SK-N-MC (cell line): ENCODE measurements around the gene SH2D1B.

Experiments used
- EZH2 ChIP-seq: fragments of 200-600 bp; sonication (generic); IDR thresholded peaks from one replicate; pipeline ENCODE4 v1.6.1; 2017; ENCODE audit warnings: antibody characterized with exemption
- FOXP2 ChIP-seq: optimal IDR thresholded peaks from 2 replicates; pipeline ENCODE3; 2011; ENCODE audit warnings: mild to moderate bottlenecking, moderate library complexity; ENCODE audit not compliant: insufficient read depth; ENCODE audit errors: extremely low read length, control extremely low read depth
- POLR2AphosphoS5 ChIP-seq: IDR thresholded peaks from 2 replicates; pipeline ENCODE4 v1.6.1; 2012; ENCODE audit warnings: mild to moderate bottlenecking, low read depth, low read length, borderline replicate concordance

GRCh38 chr1:162366671-162367070 lies 45.3 kb downstream of the SH2D1B start:
- TF ChIP-seq EZH2, result no peak
- no peak for TF ChIP-seq POLR2AphosphoS5
- TF ChIP-seq FOXP2, result no peak
